ENCODE data around the gene COBL. TPM values are rescaled to one million over a fixed set of nuclear protein-coding genes. Genes with fewer than 3 reads are reported as not detected.

Gene COBL
- total RNA-seq, 1 experiment from 2014 or later: 8.6 TPM

DNA sequence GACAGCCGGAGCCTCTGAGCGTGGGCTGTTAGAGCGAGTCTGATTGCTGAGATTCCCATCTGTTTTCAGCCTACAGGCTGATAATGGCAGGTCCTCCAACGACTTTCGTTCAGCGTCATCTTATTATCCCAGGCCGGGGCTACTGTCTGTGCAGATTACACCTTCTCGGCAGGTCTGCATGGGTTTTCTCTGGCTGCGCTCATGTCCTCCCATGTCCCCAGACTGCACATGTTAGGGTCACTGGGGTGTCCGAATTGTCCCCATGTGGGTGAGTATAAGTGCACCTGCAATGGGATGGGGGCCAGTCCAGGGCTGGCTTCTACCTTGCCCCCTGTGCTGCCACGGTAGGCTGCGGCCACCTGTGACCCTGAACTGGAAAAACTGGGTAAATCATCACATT lies 257.8 kb downstream of the COBL start:
- Histone ChIP-seq H3K4me3 (ENCODE audit: low read length) (no peak overlapping the region), H3K4me1 (ENCODE audit: insufficient read depth, low read length) (no peaks in the 10 kb centered on the region), H3F3A (ENCODE audit: low read length, unreplicated experiment) (no peaks in the 10 kb centered on the region), H4K20me1 (ENCODE audit: low read length) (no peaks in the 10 kb centered on the region), H3K79me2 (ENCODE audit: low read length) (no peaks in the 10 kb centered on the region), H3K27ac (ENCODE audit: low read length) (no peak overlapping the region), H3K27me3 (ENCODE audit: low read length) (no peaks in the 10 kb centered on the region), H3K9me3 (ENCODE audit: low read length) (no peaks in the 10 kb centered on the region), H3K9ac (ENCODE audit: low read length) (no peak overlapping the region), H2AFZ (ENCODE audit: low read length) (no peak overlapping the region), H3K9me2 (replicated peaks; ENCODE audit: low read length) (no peaks in the 10 kb centered on the region), H3K36me3 (ENCODE audit: low read depth, low read length) (no peaks in the 10 kb centered on the region), H3K4me2 (ENCODE audit: low read length) (no peak overlapping the region)
- no peak for DNase-seq
- ATAC-seq: no peak
- TF ChIP-seq EZH2 (IDR thresholded peaks at IDR 0.05; ENCODE audit: low read length, unreplicated experiment): no peak
- TF ChIP-seq EZH2phosphoT487 (IDR thresholded peaks at IDR 0.05; ENCODE audit: borderline replicate concordance, low read length): no peak
- TF ChIP-seq, protein P1, sequence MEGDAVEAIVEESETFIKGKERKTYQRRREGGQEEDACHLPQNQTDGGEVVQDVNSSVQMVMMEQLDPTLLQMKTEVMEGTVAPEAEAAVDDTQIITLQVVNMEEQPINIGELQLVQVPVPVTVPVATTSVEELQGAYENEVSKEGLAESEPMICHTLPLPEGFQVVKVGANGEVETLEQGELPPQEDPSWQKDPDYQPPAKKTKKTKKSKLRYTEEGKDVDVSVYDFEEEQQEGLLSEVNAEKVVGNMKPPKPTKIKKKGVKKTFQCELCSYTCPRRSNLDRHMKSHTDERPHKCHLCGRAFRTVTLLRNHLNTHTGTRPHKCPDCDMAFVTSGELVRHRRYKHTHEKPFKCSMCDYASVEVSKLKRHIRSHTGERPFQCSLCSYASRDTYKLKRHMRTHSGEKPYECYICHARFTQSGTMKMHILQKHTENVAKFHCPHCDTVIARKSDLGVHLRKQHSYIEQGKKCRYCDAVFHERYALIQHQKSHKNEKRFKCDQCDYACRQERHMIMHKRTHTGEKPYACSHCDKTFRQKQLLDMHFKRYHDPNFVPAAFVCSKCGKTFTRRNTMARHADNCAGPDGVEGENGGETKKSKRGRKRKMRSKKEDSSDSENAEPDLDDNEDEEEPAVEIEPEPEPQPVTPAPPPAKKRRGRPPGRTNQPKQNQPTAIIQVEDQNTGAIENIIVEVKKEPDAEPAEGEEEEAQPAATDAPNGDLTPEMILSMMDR (conservative IDR thresholded peaks at IDR 0.05; ENCODE audit: low read depth, low read length): no peak
- BruUV-seq (replicated peaks): no TSS peak
- ChIA-PET POLR2A (ENCODE audit: unreplicated experiment) (no interaction called here), CTCF (no interaction called here)
- intact Hi-C loops (cut with micrococcal nuclease): no loop called here

DNA sequence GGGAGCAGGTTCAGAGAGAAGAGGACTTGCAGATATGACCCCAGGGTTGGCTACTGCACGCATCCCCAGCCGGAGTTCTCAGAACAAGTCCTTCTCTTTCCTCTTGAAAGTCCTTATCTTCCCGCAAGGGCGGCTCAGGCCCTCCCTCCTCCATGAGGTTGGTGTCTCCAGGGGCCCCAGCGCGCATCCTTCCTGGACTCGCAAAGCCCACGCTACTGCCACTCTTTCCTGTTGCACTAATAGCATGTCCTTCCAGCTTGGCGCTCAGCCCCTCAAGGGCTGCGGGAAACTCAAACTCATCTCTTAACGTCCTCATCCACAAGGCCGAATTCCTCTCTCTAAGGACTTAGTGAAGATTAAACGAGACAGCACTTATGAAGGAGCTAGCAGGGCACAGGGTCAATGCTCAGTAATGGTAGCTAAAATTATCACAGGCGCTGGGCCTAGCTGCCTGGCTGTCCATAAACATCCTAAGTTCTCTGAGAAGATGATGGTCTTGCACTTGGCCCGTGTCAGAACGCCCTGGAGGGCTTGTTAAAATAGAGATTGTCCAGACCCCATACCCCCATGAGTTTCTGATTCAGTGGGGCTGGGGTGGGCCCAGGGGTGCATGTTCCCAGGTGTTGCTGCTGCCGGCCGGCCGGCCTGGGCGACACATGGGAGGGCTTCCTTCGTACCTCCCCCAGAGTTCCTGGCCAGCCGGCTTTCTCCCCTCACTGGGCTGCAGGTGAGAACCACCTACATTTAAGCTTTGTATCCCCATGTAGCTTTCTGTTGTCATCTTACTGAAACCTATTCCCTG lies 261.4 kb downstream of the COBL start:
- DNase-seq: no peak
- Histone ChIP-seq H3K36me3 (ENCODE audit: low read depth, low read length) (no peaks in the 10 kb centered on the region), H3K79me2 (ENCODE audit: low read length) (no peaks in the 10 kb centered on the region), H3K4me1 (ENCODE audit: insufficient read depth, low read length) (no peaks in the 10 kb centered on the region), H3F3A (ENCODE audit: low read length, unreplicated experiment) (no peaks in the 10 kb centered on the region), H3K4me2 (ENCODE audit: low read length) (no peak overlapping the region), H3K27ac (ENCODE audit: low read length) (no peak overlapping the region), H3K9me3 (ENCODE audit: low read length) (no peaks in the 10 kb centered on the region), H3K27me3 (ENCODE audit: low read length) (no peaks in the 10 kb centered on the region), H3K4me3 (ENCODE audit: low read length) (no peak overlapping the region), H2AFZ (ENCODE audit: low read length) (no peak overlapping the region), H3K9me2 (replicated peaks; ENCODE audit: low read length) (no peaks in the 10 kb centered on the region), H3K9ac (ENCODE audit: low read length) (no peak overlapping the region), H4K20me1 (ENCODE audit: low read length) (no peaks in the 10 kb centered on the region)
- no peak for TF ChIP-seq EZH2phosphoT487 (IDR thresholded peaks at IDR 0.05; ENCODE audit: borderline replicate concordance, low read length)
- no peak for TF ChIP-seq EZH2 (IDR thresholded peaks at IDR 0.05; ENCODE audit: low read length, unreplicated experiment)
- TF ChIP-seq, protein P1 (conservative IDR thresholded peaks at IDR 0.05; ENCODE audit: low read depth, low read length): no peak
- ChIA-PET CTCF (interaction anchor here (0.6 kb wide), 1 partner anchor 253 kb away, joined by 6 read pairs; no protein-coding TSS in a partner anchor), POLR2A (ENCODE audit: unreplicated experiment) (no interaction called here)
- no TSS peak for BruUV-seq (replicated peaks)
- intact Hi-C loops (cut with micrococcal nuclease): no loop called here
- ATAC-seq: no peak

DNA sequence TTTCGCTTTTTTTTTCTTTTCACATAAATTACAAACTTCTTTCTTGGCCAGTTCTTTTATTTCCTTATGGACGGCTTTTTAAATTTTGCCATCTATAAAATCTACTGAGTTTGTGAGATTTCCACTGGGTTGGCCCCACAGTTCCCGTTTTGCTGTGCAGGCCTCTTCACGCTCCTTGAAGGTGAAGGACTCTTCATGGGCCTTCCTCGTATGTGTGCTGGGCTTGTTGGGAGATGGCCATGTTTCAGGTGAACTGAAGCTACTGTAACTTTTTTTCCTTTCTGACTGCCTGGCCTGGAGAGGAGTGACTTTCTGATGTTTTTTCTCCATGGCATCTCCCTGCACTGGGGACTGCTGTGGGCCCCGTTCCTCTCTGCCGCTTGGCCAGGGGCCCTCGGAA lies 262.4 kb downstream of the COBL start:
- POLR2A ChIA-PET (ENCODE audit: unreplicated experiment): no interaction called here
- no peak overlapping the region for H3K9ac ChIP-seq (ENCODE audit: low read length)
- DNase-seq (no peak), ATAC-seq (no peak)
- no peak overlapping the region for H3K27ac ChIP-seq (ENCODE audit: low read length)
- H2AFZ ChIP-seq (ENCODE audit: low read length): no peak overlapping the region
- CTCF ChIA-PET: interaction anchor here (0.5 kb wide), 1 partner anchor 169 kb away, joined by 4 read pairs; no protein-coding TSS in a partner anchor
- no peaks in the 10 kb centered on the region for H3K4me1 ChIP-seq (ENCODE audit: insufficient read depth, low read length)
- no peak overlapping the region for H3K4me3 ChIP-seq (ENCODE audit: low read length)
- no peak overlapping the region for H3K4me2 ChIP-seq (ENCODE audit: low read length)
- H4K20me1 ChIP-seq (ENCODE audit: low read length): no peaks in the 10 kb centered on the region
- H3K36me3 ChIP-seq (ENCODE audit: low read depth, low read length): no peaks in the 10 kb centered on the region
- TF ChIP-seq EZH2 (IDR thresholded peaks at IDR 0.05; ENCODE audit: low read length, unreplicated experiment) (no peak), EZH2phosphoT487 (IDR thresholded peaks at IDR 0.05; ENCODE audit: borderline replicate concordance, low read length) (no peak)
- TF ChIP-seq, protein P1 (conservative IDR thresholded peaks at IDR 0.05; ENCODE audit: low read depth, low read length): no peak
- no peaks in the 10 kb centered on the region for H3K79me2 ChIP-seq (ENCODE audit: low read length)
- no peaks in the 10 kb centered on the region for H3K9me3 ChIP-seq (ENCODE audit: low read length)
- intact Hi-C loops (cut with micrococcal nuclease): no loop called here
- no TSS peak for BruUV-seq (replicated peaks)
- no peaks in the 10 kb centered on the region for H3F3A ChIP-seq (ENCODE audit: low read length, unreplicated experiment)
- H3K27me3 ChIP-seq (ENCODE audit: low read length): no peaks in the 10 kb centered on the region
- H3K9me2 ChIP-seq (replicated peaks; ENCODE audit: low read length): no peaks in the 10 kb centered on the region

Measured in PC-3 (cell line).